GM18870 (cell line): ENCODE results near the gene SMTN.
"Not testable (repeated sequence)": the region's sequence is repeated elsewhere in the genome, so short reads cannot be mapped to it uniquely, and the experiment has no call there.

ENCODE experiments used
- ATAC-seq: cut with Tn5 transposase; IDR thresholded peaks from one replicate; pipeline ENCODE4 v1.9.1; 2021; ENCODE audit warnings: moderate library complexity; ENCODE audit not compliant: unreplicated experiment

SMTN gene

DNA sequence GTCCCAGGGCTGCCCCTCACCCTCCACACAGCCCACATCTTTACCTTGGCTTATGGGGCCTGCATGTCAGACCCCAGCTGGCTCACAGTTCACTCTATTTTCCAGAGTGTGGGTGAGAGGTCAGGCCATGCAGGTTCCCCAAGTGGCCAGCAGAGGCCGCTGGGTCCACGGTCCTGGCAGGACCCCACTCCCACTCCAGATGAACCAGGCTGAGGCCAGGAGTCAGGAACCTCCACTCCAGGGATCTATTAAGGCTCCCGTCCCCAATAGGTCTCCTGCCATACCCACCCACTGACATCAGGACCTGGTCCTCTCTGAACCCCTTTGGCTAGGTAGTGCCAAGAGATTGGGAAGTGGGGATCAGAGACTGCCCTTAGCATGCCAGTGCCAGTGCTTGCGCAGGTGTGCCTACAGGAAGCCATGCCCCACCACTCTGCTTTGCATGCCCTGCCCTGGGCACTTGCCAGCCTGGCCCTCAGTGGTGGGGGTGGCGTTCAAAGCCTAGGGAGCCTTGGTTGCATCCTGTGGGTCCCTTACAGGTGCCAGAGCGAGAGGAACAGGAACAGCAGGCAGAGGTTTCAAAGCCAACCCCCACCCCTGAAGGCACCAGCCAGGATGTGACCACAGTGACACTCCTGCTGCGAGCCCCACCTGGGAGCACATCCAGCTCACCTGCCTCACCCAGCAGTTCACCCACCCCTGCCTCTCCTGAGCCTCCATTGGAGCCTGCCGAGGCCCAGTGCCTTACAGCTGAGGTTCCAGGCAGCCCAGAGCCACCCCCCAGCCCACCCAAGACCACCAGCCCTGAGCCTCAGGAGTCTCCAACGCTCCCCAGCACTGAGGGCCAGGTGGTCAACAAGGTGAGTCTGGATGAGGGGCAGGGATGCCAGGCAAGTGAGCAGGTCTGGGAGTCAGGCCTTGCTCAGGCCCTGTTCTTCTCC, 8.3 kb downstream of the SMTN start:
- ATAC-seq, result no peak

DNA sequence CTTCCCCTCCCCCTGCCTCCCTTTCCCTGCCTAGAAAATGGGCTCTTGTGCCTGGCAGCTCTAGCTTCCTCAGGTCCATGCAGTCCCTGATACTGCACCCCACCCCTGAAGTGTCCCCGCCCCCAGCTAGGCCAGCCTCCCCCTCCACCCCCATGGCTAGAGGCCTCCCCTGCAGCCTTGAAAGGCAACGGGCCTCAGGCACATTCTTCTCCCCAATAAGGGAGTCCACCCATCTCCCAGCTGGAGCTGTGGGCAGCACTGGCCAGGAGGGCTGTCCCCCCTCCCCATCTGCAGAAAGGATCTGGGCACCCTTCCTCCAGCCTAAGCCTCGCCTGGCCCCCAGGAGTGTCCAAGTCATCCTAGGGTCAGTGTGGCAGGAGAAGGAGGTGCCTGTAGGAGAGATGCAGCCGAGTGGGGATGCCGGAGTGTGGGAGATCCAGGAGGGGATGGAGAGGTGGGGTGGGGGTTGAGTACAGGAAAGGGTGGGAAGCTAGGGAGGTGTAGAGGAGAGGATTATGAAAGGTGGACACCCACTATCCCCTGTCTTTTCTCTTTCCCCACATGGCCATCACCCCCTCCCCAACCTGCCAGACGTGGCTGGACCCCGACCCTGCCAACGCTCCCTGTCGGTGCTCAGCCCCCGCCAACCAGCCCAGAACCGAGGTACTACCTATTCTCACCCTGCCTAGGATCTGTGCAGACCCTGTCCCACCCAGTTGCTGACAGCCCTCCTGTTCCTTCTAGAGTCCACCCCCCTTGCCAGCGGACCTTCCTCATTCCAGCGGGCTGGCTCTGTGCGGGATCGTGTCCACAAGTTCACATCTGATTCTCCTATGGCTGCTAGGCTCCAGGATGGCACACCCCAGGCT, 9.3 kb downstream of the SMTN start:
- no peak for ATAC-seq

DNA sequence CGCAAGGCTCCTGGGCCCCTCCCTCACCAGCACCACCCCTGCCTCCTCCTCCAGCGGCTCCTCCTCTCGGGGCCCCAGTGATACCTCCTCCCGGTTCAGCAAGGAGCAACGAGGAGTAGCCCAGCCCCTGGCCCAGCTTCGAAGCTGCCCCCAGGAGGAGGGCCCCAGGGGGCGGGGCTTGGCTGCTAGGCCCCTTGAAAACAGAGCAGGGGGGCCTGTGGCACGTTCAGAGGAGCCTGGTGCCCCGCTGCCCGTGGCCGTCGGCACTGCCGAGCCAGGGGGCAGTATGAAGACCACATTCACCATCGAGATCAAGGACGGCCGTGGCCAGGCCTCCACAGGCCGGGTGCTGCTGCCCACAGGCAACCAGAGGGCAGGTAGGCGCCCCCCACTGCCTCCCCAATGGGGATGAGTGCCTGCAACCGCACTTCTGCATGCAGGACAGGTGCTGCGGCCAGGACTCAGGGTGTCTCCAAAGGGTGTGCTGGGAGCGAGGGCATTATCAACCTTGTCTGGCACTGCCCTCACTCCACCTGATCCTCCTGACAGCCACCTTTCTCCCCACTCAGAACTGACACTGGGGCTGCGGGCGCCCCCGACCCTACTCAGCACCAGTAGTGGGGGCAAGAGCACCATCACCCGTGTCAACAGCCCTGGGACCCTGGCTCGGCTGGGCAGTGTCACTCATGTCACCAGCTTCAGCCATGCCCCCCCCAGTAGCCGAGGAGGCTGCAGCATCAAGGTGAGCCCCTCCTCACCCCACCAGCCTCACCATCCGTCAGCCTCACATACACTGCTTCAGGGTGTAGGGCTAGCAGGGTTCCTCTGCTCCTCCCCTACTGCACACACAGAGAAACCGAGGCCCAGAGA, 10.2 kb downstream of the SMTN start:
- ATAC-seq, result no peak

DNA sequence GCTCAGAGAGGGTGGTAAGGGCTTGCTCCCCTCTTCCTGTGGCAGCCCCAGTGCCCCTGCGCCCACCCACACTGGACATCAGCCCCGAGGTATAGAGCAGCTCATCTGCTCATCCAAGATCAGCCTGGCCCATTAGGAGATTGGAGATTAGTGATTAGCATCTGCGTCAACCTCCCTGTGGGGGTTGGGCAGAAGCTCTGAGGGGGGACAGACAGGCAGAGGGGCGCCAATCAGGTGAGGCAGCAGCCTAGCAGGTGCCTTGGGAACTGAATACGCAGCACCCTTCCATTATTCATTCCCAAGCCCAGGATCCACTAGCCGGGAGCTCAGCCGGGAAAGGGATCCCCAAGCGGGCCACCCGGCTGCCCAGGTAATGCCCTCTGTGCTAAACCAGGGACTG, 11.0 kb downstream of the SMTN start:
- ATAC-seq, result no peak

DNA sequence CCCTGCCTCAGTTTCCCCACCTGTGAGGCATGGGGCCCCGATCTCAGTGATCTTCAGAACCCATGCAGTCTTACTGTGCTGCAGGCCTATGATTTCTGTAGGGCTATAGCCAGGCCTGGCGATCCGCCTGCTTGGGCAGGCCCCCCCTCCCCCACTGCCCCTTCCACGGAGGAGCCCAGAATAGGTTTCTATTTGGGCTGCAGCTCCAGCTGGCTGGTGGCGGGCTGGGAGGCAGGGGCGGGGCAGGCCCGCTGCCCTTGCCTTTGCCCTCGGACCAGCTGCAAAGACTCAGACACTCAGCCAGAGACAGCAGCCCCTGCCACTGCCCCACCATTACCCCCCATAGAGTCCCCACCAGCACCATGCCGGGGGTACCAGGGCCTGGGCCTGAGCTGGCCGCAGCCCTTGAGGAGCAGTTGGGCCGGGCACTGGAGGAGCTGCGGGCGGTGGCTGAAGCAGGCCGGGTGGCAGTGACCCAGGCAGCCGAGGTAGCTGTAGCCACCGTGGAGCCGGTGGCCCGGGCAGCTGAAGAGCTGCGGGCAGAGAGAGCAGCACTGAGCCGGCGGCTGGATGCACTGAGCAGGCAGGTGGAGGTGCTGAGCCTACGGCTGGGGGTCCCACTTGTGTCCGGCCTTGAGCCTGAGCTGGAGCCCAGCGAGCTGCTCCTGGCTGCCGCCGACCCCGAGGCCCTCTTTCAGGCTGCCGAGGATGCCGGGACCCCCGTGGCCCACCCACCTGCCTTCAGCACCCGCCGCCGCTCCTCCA, 12.2 kb downstream of the SMTN start:
- no peak for ATAC-seq

DNA sequence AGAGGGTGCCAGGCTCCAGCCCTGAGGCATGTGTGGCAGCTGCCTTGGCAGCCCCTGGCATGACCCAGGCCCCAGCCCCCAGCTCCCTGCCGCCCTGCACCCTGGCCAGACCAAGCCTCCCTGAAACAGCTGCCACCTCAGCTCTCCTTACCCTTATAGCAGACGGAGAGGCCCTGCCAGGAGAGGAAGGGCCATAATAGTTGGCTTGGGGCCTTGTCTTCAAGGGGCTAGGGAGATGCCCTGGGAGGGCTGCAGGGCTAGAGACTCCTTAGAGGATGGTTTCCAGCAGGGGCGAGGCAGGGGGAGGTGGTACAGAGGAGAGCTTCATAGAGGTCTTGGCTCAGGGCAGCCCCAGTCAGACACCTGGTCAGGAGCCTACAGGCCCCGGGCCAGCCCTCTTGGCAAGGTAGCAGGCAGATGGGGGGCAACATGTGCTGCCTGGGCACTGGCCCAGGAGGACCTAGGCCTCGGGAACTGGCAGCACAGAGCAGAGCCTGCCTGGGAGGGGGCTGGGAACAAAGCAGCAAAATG, 13.0 kb downstream of the SMTN start:
- no peak for ATAC-seq

DNA sequence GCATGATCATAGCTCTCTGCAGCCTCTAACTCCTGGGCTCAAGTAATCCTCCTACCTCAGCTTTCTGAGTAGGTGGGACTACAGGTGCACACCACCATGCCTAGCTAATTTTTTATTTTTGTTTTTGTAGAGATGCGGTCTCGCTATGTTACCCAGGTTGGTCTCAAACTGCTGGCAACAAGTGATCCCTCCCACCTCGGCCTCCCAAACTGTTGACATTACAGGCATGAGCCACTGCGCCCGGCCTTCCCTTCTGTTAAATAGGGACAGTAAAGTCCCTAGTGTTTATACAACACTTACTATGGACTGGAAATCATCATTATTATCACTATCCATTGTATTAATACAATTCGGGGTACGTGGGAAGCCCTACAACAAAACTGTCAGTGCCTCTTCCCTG, 13.6 kb downstream of the SMTN start:
- no peak for ATAC-seq

DNA sequence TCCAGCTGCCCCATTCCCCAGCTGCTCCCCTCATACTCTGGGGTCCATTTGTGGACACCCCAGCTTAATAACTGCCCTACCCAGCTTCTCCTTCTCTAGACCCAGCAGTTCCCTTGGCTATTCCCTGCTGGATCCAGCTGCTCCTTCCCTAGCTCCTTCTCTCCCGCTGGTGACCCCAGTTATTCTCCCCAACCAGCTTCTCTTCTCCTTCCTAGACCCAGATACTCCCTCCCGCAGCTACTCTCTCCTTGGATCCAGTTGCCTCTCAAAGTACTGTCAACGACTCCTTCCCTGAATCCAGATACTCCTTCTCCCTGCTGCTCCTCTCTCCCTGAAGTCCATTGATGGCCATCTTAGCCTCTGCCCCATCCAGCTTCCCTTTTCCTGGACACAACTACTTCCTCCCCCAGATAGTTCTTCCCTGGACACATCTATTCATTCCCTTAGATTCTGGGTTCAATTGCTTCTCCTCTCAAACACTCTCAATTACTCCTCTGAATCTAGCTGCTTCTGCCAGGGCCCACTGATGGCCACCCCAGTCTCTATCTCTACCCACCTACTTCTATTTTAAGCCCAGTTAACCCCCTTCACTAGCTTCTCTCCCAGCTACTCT, 14.6 kb downstream of the SMTN start:
- ATAC-seq, result no peak

DNA sequence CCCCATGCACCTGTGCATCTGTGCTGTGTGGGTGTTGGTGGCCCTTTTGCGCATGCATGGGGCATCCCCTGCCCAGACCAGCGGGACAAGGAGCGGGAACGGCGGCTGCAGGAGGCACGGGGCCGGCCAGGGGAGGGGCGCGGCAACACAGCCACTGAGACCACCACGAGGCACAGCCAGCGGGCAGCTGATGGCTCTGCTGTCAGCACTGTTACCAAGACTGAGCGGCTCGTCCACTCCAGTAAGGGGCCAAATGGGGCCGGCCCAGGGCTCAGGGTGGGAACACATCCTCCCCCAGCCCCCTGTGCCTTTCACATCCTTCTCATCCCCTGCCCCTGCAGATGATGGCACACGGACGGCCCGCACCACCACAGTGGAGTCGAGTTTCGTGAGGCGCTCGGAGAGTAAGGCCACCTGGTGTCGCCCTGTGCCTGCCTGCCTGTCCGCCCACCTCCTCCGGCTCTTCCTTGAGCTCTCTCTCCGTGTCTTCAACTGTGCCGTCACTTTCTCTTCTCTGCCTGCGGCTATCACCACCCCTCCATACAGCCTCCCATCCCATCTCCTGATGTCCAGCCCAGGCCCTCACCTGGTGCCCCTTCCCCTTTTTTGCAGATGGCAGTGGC, 15.7 kb downstream of the SMTN start:
- no peak for ATAC-seq

DNA sequence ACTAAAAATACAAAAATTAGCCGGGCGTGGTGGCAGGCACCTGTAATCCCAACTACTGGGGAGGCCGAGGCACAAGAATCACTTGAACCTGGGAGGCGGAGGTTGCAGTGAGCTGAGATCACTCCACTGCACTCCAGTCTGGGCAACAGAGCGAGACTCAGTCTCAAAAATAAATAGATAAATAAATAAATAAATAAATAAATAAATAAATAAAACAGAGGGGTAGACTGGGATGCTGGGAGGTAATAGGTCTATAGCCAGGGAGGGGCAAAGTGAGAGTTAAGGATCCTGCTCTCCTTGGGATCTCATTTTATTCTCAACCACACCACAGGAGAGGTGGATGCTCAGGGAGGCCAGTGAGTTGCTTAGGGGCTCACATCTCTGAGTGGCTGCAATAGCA, 16.4 kb downstream of the SMTN start:
- ATAC-seq, result not testable (repeated sequence)

DNA sequence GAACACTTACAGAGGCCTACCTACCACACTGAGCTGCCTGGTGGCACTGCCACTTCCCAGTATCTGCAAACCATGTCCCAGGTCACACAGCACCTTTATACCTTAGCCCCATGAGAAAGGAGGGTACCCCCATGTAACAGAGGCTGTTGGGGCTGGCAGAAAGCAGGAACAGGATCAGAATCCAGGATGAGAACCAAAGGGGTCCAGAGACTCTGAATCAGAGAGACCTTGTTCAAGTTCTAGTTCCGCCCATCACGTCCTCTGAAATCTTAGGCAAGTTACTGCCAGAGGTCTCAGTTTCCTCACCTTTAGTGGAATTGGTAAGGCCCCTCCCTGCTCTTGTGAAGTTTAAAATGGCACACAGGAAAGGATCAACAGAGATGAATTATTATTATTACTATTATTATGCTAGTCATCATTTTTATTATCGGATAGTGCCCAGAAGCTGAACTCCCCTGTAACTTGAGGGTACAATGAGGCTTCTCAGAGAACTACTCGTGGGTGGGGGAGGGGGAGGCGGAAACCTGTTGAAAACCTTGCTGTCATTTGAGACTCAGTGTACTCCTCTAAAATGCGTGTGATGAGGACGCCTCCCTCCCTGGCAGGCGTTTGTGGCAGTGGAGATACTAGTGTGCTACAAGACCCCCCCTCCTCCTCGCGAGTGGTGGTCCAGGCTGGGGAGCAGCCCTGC, 17.0 kb downstream of the SMTN start:
- ATAC-seq, result no peak

DNA sequence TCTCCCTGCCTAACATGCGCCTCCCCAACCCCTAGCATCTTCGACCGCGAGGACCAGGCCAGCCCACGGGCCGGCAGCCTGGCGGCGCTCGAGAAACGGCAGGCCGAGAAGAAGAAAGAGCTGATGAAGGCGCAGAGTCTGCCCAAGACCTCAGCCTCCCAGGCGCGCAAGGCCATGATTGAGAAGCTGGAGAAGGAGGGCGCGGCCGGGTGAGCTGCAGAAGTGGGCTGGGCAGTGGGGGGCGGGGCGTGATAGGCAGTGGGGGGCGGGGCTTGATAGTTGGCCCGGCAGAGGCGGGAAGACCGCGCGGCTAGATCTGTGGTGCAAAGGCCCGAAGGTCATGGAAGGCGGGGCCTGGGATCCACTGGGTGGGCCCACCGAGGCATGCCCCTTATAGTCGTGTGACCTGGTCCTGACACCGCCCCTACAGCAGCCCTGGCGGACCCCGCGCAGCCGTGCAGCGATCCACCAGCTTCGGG, 17.6 kb downstream of the SMTN start:
- ATAC-seq, result no peak

DNA sequence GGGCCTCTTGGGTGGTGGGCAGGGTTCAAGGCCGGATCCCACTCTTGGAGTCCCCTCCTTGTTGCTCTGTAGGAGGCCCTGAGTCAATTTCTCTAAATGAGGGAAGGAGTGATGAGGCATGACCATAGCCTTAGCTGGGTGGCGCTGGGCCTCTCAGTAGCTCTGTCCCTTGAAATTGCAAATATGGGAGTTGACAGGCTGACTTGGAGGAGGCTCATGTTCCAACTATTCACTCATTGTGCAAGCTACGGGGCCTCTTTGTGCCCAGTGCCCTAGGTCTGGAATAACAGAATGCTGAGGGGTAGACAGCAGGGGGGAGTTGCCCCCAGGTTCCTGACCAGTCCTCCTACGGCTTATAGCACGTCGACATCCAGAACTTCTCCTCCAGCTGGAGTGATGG, 18.3 kb downstream of the SMTN start:
- ATAC-seq, result no peak

DNA sequence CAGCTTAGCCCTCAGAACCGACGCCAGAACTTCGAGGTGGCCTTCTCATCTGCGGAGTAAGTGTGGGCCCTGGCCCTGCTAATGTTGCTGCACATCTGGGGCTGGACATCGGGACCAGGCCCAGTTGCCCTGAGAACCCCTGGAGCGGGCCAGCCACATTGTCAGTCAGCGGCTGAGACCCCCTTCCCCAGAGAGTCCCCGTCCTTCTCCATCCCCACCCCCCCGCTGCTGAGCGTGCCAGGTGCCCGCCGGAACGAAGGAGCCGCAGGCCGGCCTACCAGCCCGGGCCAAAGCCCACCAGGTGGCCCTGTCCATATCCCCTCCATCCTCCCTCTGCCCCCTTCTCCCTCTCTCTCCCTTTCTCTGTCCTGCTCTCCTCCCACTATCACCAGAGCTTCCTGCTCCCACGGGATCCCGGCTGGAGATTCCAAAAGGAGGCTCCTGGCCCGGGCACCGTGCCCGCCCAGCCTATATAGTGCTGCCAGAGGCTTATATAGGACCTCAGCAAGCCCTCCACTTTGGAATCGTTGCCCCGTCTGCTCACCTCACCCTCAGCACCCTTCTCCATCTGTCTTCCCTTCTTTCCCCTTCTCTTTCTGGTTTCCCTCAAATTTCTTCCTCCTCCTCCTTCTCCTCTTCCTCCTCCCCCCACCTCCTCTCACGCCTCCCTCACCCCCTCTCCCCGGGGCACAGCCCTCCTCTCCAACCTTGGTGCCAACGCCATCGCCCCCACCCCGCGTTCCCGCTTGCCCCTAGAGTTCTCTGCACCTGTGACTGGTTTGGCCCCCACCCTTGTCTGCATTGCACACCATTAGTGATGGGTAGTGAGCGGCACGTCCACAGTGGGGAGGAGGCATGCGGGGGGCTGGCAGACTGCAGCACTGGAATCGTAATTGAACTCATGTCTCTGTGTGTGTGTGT, 19.0 kb downstream of the SMTN start:
- ATAC-seq, result no peak

DNA sequence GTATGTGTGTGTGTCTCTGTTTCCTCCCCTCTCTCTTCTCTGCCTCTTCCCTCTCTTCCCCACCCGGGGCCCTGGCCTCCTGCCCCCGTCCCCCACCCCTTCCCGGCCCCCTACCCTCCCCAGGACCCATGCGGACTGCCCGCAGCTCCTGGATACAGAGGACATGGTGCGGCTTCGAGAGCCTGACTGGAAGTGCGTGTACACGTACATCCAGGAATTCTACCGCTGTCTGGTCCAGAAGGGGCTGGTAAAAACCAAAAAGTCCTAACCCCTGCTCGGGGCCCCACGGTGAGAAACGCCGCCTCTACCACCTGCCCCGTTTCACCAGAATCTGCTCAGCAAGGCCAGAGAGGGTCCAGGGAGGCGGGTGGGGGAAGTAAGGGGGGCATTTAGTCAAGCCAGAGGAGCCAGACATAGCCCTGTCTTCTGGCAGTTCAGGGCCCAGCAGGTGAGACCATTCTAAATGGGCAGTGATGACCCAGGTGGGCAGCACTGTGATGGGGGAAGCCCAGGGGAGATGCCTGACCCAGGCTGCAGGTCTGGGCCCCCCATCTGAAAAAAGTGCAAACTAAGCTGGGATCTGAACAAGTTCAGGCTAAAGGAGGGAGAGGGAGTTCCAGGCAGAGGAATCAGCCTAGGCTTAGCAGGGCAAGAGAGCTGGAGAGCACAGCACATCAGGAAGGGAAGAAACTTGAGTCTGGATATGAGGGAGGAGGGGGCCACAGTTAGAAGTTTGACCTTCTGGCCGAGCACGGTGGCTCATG, 19.8 kb downstream of the SMTN start:
- ATAC-seq, result no peak

DNA sequence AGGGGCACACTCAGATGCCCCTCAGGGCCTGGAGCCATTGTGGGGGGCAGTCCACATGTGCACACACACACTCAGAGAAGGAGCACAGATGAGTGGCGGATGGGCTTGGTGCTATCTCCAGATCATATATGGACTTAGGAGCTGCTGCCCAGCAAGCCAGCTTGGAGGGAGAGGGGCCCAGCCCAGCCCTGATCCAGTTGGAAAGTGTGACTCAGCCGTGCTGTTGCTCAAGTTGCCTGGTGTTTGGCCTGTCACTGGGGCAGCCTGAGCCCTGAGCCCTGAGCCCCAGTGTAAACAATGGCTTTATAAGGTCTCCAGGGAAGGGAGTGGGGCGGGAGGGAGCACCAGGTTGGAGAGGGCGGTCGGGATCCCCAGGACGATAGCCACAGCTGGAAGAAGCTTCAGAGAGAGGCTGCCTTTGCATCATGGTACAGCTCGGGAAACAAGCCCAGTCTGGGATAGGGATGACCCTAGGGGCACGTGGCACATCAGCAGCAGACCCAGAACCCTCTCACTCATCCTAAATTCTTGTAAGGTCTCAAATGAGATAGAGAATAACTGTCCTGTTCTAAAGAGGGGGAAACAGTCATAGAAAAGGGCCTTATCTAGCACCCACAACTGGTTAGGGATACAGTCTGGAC, 21.4 kb downstream of the SMTN start:
- no peak for ATAC-seq
